Smooth muscle cell of bladder (primary cell): ENCODE data around the gene SPDYE4. TPM values are rescaled to one million over a fixed set of nuclear protein-coding genes. Genes with fewer than 3 reads are reported as not detected.

ENCODE experiments used
- total RNA-seq: library from RNA; depleted of rRNA; stranded (reverse); fragments of >200 nt; gene quantifications from 2 replicates; pipeline ENCODE4 v1.2.3, GENCODE V29; 2014

Gene SPDYE4, protein sequence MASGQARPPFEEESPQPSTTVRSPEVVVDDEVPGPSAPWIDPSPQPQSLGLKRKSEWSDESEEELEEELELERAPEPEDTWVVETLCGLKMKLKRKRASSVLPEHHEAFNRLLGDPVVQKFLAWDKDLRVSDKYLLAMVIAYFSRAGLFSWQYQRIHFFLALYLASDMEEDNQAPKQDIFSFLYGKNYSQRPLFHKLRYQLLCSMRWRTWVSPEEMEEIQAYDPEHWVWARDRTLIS
- not detected in 2 replicates for total RNA-seq

DNA sequence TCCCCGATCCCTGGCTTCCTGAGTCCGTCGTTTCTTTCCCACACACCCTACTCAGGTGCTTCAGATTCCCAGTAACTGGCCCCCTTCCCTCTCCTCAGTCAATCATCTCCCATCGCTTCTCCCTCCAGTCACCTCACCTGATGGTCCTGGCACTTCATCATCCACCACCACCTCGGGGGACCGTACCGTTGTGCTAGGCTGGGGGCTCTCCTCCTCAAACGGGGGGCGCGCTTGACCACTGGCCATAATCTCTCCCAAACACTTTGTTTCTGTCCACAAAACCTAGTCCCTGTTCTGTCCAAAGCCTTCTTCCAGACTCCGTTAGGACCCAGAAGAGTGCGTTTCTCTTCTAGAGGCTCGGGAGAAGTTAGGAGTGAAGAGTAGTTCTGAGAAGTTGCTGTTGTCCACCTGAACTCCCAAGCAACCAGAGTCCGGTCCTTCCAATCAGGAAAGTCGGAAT is at the start of gene SPDYE4:
Gene SPDYE4, minus strand, starts transcription at position 410 of the 460 bp plus-strand sequence. Its CDS starts 164 bp downstream, at position 246.

DNA sequence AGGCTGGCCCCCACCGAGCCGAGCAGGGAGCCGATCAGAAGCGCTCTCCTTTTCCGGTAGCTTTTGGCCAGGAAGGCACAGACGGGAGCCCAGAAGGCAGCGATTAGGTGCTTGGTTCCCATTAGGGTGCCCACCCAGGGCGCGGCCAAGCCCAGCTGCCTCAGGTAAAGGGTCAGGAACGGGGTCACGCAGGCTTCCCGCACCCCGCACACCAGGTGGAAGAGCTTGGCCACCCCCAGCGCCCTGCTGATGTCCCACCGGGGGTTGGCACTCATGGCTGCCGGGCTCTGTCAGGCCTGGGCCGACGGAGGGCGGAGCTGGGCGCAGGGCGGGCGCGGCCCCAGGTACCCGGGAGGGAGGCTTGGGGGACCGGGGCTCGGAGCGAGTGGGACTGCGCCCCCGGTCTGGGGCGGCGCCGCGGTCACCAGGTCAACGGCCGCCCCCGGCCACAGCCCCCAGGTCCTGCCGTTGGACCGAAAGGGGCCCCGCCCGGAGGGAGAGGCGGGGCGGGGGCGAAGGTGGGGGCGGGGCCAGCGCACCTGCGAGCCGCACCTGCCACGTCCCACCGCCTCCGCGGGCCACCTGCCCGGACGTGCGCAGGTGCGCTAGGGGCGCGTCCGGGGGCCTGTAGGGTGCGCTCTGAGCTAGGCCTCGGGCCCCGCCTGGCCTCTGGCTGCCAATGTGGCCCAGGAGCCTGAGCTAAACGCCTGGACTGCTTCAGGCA is 40.7 kb upstream of the SPDYE4 start, which contains the start of gene MFSD6L:
Gene MFSD6L, minus strand, starts transcription at position 520 of the 724 bp plus-strand sequence. Its CDS starts 245 bp downstream, at position 275.

Other genes starting within 250 kb of the SPDYE4 start
- gene MYH10, start 127.8 kb downstream of the SPDYE4 start, total RNA-seq: 116 and 159 TPM in 2 replicates
- gene CCDC42, start 13.7 kb downstream of the SPDYE4 start, total RNA-seq: not detected in 2 replicates
- not detected in 2 replicates for gene MFSD6L, start 40.8 kb upstream of the SPDYE4 start, total RNA-seq
- not detected in 2 replicates for gene PIK3R6, start 109.1 kb upstream of the SPDYE4 start, total RNA-seq
- not detected in 2 replicates for gene PIK3R5, start 207.2 kb upstream of the SPDYE4 start, total RNA-seq